AG04450 (cell line): ENCODE data around the gene SORCS2. TPM values are rescaled to one million over a fixed set of nuclear protein-coding genes. Genes with fewer than 3 reads are reported as not detected.

Experiments used
- CTCF ChIA-PET: fragments of 300-600, 350-600 bp; formaldehyde crosslinking; extraction: SDS; loops from one replicate; lab custom pipeline; 2022; ENCODE audit warnings: antibody characterized with exemption, inconsistent platforms; lab: Charles Lee
- POLR2A ChIA-PET: fragments of 350-600 bp; formaldehyde crosslinking; extraction: SDS; loops from one replicate; lab custom pipeline; 2021; ENCODE audit warnings: antibody characterized with exemption, inconsistent platforms; lab: Yijun Ruan, JAX
- DNase-seq: peaks from one replicate; pipeline ENCODE4 v3.0.0-alpha.2; 2011; ENCODE audit warnings: low read depth, low spot score
- H3K27ac ChIP-seq: one replicate; pipeline ENCODE4 v1.5.1; 2012; ENCODE audit warnings: low read depth, low read length, control low read depth
- H3K27me3 ChIP-seq: one replicate; pipeline ENCODE4 v1.6.0; 2012; ENCODE audit warnings: low read length; ENCODE audit not compliant: control insufficient read depth, insufficient read depth
- H3K4me3 ChIP-seq: 2 replicates; pipeline ENCODE4 v1.5.1; 2011; ENCODE audit warnings: mild to moderate bottlenecking, low read depth, low read length, control low read depth
- H3K9me3 ChIP-seq: 2 replicates; pipeline ENCODE4 v1.5.1; 2012; ENCODE audit warnings: low read length; ENCODE audit not compliant: control insufficient read depth, insufficient read depth
- polyA plus RNA-seq: library from polyadenylated mRNA; depleted of rRNA; stranded (reverse); fragments of >200 nt; gene quantifications from 2 replicates; pipeline ENCODE4 v1.2.3, GENCODE V29; 2011
- TF ChIP-seq, protein P1 (sequence below): IDR thresholded peaks from 2 replicates; pipeline ENCODE4 v1.5.1; 2011; ENCODE audit warnings: low read depth, low read length, control low read depth, inconsistent platforms

Gene SORCS2
- polyA plus RNA-seq, 1 experiment, result 0.29 TPM

- Histone ChIP-seq H3K9me3 (peaks cover 13% of the 10 kb centered on the region), H3K27ac (no peak overlapping the region), H3K4me3 (no peak overlapping the region), H3K27me3 (peaks cover 24% of the 10 kb centered on the region)
- ChIA-PET POLR2A (no interaction called here), CTCF (no interaction called here)
- TF ChIP-seq, protein P1, sequence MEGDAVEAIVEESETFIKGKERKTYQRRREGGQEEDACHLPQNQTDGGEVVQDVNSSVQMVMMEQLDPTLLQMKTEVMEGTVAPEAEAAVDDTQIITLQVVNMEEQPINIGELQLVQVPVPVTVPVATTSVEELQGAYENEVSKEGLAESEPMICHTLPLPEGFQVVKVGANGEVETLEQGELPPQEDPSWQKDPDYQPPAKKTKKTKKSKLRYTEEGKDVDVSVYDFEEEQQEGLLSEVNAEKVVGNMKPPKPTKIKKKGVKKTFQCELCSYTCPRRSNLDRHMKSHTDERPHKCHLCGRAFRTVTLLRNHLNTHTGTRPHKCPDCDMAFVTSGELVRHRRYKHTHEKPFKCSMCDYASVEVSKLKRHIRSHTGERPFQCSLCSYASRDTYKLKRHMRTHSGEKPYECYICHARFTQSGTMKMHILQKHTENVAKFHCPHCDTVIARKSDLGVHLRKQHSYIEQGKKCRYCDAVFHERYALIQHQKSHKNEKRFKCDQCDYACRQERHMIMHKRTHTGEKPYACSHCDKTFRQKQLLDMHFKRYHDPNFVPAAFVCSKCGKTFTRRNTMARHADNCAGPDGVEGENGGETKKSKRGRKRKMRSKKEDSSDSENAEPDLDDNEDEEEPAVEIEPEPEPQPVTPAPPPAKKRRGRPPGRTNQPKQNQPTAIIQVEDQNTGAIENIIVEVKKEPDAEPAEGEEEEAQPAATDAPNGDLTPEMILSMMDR, result no peak
- DNase-seq, result no peak
Observed at GRCh38 chr4:7457201-7458065, 265.1 kb downstream of the SORCS2 start.

GRCh38 chr4:7458066-7458425, 265.7 kb downstream of the SORCS2 start:
- Histone ChIP-seq H3K4me3 (no peak overlapping the region), H3K27me3 (peaks cover 25% of the 10 kb centered on the region), H3K27ac (no peak overlapping the region), H3K9me3 (peaks cover 6% of the 10 kb centered on the region; the same call in 1 of the 2 replicates)
- ChIA-PET CTCF (no interaction called here), POLR2A (no interaction called here)
- no peak for DNase-seq
- TF ChIP-seq, protein P1, result no peak

DNA sequence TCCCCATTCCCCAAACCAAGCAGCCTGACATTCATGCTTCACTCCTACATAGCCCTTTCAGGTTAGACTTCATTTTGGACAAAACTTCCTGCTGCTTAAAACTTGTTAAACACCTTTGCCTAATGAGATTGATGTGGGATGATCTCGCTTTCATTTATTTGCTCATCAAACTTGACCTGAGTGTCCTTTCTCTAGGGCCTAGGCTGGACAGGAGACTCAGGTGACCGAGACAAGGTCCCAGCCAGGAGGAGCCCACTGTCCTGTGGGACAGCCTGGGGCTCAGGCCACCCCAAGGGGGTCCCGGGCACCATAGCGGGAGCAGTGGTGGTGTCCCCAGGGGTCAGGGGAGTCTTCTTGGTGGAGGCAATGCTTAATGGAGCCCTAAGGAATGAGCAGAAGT, 266.1 kb downstream of the SORCS2 start:
- DNase-seq, result no peak
- TF ChIP-seq, protein P1, result no peak
- ChIA-PET POLR2A (no interaction called here), CTCF (interaction anchor here (0.5 kb wide), 1 partner anchor 172 kb away, joined by 6 read pairs; no protein-coding TSS in a partner anchor)
- Histone ChIP-seq H3K4me3 (no peak overlapping the region), H3K9me3 (peaks cover 2% of the 10 kb centered on the region; the same call in 1 of the 2 replicates), H3K27me3 (peaks cover 26% of the 10 kb centered on the region), H3K27ac (no peak overlapping the region)

GRCh38 chr4:7459471-7459870, 267.1 kb downstream of the SORCS2 start:
- H3K4me3 ChIP-seq, result no peak overlapping the region
- ChIA-PET CTCF (no interaction called here), POLR2A (no interaction called here)
- no peak overlapping the region for H3K27ac ChIP-seq
- peaks cover 33% of the 10 kb centered on the region for H3K27me3 ChIP-seq
- no peak for DNase-seq
- H3K9me3 ChIP-seq, result peaks cover 4% of the 10 kb centered on the region; the same call in 1 of the 2 replicates
- TF ChIP-seq, protein P1, result no peak

DNA sequence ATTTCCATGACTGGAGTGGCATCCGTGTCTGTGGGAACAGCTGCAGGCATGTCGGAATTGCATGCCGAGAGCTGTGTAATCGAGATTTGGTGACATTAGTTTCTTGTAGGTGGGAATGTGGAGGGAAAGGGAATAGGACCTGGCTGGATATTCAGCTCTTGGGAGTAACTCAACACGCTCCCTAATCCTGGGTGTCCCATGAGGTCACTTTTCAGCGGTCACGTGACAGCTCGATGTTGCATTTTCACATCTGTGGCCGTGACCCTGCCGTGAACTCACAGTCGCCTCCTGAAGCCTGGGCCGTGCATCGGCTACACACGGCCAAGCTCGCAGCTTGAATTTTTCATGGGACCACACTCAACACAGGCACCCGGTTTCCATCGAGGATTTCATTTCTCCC, 268.2 kb downstream of the SORCS2 start:
- Histone ChIP-seq H3K9me3 (peaks cover 4% of the 10 kb centered on the region; the same call in 1 of the 2 replicates), H3K4me3 (no peak overlapping the region), H3K27me3 (peaks cover 35% of the 10 kb centered on the region), H3K27ac (no peak overlapping the region)
- POLR2A ChIA-PET, result interaction anchor here (0.6 kb wide), 1 partner anchor 1049 kb away, joined by 3 read pairs; no protein-coding TSS in a partner anchor
- no peak for DNase-seq
- CTCF ChIA-PET, result interaction anchor here (1.3 kb wide), 1 partner anchor 18 kb away, joined by 3 read pairs; no protein-coding TSS in a partner anchor
- TF ChIP-seq, protein P1, result no peak
